Lung (tissue), 12 donors: Measurements from ENCODE around the gene STK24. TPM values are rescaled to one million over a fixed set of nuclear protein-coding genes. Genes with fewer than 3 reads are reported as not detected.

ENCODE experiments used
- ATAC-seq: fragments of 200-7000 bp; cut with Tn5 transposase; one replicate; pipeline ENCODE4 v1.9.1; 2020; ENCODE audit warnings: moderate number of reproducible peaks; ENCODE audit not compliant: insufficient read depth, low FRiP score
- DNase-seq, 3 donors: peaks; one replicate each; pipeline ENCODE4 v3.0.0-alpha.2; 2013 to 2017
- H3K27ac ChIP-seq, 2 donors: one replicate each; pipeline ENCODE4 v1.5.1; 2013; ENCODE audit warnings: mild to moderate bottlenecking in 2 of 2, moderate library complexity in 2 of 2, control low read depth in 1 of 2, inconsistent platforms in 1 of 2, low read depth in 1 of 2, low read length in 1 of 2
- H3K27me3 ChIP-seq, 3 donors: one replicate each; pipeline ENCODE4 v1.5.1; 2013; ENCODE audit warnings: low read length in 2 of 3; ENCODE audit not compliant: control insufficient read depth in 3 of 3, insufficient read depth in 3 of 3
- H3K36me3 ChIP-seq, 4 donors: one replicate each; pipeline ENCODE4 v1.5.1; 2013; ENCODE audit warnings: low read length in 4 of 4, mild to moderate bottlenecking in 1 of 4, moderate library complexity in 1 of 4; ENCODE audit not compliant: control insufficient read depth in 4 of 4, insufficient read depth in 4 of 4
- H3K4me1 ChIP-seq, 5 donors: one replicate each; pipeline ENCODE4 v1.5.1; 2013; ENCODE audit warnings: low read length in 5 of 5, mild to moderate bottlenecking in 2 of 5, moderate library complexity in 1 of 5; ENCODE audit not compliant: control insufficient read depth in 5 of 5, insufficient read depth in 5 of 5
- H3K4me3 ChIP-seq: one replicate; pipeline ENCODE4 v1.5.1; 2013; ENCODE audit warnings: mild to moderate bottlenecking, control low read depth, moderate library complexity
- H3K9ac ChIP-seq, 2 donors: one replicate each; pipeline ENCODE4 v1.5.1; 2013; ENCODE audit warnings: low read length in 2 of 2, control low read depth in 1 of 2; ENCODE audit not compliant: insufficient read depth in 1 of 2
- H3K9me3 ChIP-seq, 4 donors: one replicate each; pipeline ENCODE4 v1.5.1; 2013; ENCODE audit warnings: low read length in 3 of 4, mild to moderate bottlenecking in 1 of 4, moderate library complexity in 1 of 4; ENCODE audit not compliant: control insufficient read depth in 4 of 4, insufficient read depth in 3 of 4
- WGBS, 2 donors: extraction: QIAGEN DNeasy Blood & Tissue Kit; methylation state at CpG; one replicate each; pipeline ENCODE4 v1.1.7; 2013; 5-methylcytosine and 5-hydroxymethylcytosine counted together
- polyA plus RNA-seq, 2 donors: library from polyadenylated mRNA; stranded (reverse); fragments of 200-250 nt; gene quantifications; one replicate each; pipeline ENCODE4 v1.2.1, GENCODE V29; 2013
- total RNA-seq, 2 donors: library from RNA; depleted of rRNA in 1 of 2; stranded (reverse); fragments of >200 nt in 1 of 2; gene quantifications; one replicate each; pipeline ENCODE4 v1.2.1, GENCODE V29; 2014 to 2021
- TF ChIP-seq, protein P1 (sequence below): IDR thresholded peaks from 2 replicates; pipeline ENCODE4 v1.5.1; 2012; ENCODE audit warnings: mild to moderate bottlenecking; ENCODE audit errors: control extremely low read depth, extremely low read depth
- donor health status: control.
- donor health status: control.
- donor health status: Bipolar disorder and iron deficiency.
- donor health status: healthy.
- donor health status: DM: yes; HTN: yes; CAD: no.

Gene STK24
- total and polyA plus RNA-seq, 4 donors, result 38.0 to 102 (median 64.5) TPM

DNA sequence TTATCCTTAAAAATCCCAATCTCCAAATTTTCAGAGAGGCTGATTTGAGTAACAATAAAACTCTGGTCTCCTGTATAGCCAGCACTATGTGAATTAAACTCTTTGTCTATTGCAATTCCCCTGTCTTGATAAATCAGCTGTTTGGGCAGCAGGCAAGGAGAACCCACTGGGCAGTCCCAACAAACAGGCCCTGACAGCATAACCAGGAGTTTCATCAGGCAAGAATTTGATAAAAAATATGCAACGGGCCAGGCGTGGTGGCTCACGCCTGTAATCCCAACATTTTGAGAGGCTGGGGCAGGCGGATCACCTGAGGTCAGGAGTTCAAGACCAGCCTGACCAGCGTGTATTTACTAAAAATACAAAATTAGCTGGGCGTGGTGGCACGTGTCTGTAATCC, 42.1 kb downstream of the STK24 start:
- H3K36me3 ChIP-seq, result peaks cover 0 to 3% (median 0%) of the 10 kb centered on the region in 4 donors
- TF ChIP-seq, protein P1, sequence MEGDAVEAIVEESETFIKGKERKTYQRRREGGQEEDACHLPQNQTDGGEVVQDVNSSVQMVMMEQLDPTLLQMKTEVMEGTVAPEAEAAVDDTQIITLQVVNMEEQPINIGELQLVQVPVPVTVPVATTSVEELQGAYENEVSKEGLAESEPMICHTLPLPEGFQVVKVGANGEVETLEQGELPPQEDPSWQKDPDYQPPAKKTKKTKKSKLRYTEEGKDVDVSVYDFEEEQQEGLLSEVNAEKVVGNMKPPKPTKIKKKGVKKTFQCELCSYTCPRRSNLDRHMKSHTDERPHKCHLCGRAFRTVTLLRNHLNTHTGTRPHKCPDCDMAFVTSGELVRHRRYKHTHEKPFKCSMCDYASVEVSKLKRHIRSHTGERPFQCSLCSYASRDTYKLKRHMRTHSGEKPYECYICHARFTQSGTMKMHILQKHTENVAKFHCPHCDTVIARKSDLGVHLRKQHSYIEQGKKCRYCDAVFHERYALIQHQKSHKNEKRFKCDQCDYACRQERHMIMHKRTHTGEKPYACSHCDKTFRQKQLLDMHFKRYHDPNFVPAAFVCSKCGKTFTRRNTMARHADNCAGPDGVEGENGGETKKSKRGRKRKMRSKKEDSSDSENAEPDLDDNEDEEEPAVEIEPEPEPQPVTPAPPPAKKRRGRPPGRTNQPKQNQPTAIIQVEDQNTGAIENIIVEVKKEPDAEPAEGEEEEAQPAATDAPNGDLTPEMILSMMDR, result no peak
- H3K4me1 ChIP-seq, result peaks cover 0 to 21% (median 9%) of the 10 kb centered on the region in 5 donors
- WGBS, 2 donors, result 86 to 89% methylated on average over 7 of the region's 7 CpGs
- no peak overlapping the region for H3K27ac ChIP-seq
- ATAC-seq (no peak), DNase-seq (no peak)
- peaks cover 0 to 2% (median 0%) of the 10 kb centered on the region in 4 donors for H3K9me3 ChIP-seq
- H3K4me3 ChIP-seq, result no peak overlapping the region
- no peak overlapping the region for H3K9ac ChIP-seq
- H3K27me3 ChIP-seq, result no peaks in the 10 kb centered on the region

DNA sequence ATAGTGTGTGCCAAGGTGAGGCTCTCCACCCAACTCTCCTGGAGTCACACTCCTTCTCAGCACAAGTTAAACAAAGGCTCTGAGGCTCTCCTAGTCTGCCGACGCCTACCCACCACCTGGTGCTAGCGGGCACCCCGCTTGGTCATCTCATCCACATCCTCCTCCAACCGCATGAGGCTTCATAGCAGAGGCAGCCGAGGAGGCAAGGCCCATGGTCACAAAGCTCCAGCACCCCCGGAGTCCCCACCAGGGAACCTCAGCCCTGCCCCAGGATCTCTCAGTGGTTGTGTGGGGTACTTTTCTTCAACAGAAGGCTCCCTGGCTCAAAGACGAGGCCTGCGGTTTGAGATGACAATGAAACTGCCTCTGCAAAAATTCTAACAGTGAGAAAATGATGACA, 43.0 kb downstream of the STK24 start:
- Histone ChIP-seq H3K9ac (no peak overlapping the region), H3K9me3 (peaks cover 0 to 2% (median 0%) of the 10 kb centered on the region in 4 donors), H3K4me1 (peaks cover 1 to 23% (median 13%) of the 10 kb centered on the region in 5 donors), H3K4me3 (no peak overlapping the region), H3K27ac (no peak overlapping the region), H3K27me3 (no peaks in the 10 kb centered on the region), H3K36me3 (peaks cover 0 to 2% (median 0%) of the 10 kb centered on the region in 4 donors)
- 86 to 90% methylated on average over 9 of the region's 9 CpGs for WGBS, 2 donors
- no peak for DNase-seq
- no peak for ATAC-seq
- TF ChIP-seq, protein P1, result no peak

DNA sequence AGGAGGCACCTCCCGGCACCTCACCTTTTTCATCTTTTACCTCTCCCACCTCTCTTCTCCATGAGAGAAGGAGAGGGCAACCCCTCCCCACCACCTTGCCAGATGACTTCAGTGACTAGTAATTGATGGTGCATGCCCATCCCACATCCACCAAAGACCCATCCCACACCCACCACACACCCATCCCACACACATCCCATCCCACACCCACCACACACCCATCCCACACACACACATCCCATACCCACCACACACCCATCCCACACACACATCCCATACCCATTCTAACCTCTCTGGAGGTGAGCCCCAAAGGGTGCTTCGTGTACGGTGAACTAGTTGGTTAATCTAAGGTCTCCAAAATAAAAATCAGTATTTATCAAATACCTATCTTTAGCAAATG, 44.7 kb downstream of the STK24 start:
- 98 to 99% methylated on average over 3 of the region's 3 CpGs for WGBS, 2 donors
- Histone ChIP-seq H3K9me3 (peaks cover 0 to 2% (median 0%) of the 10 kb centered on the region in 4 donors), H3K27ac (no peak overlapping the region), H3K27me3 (no peaks in the 10 kb centered on the region), H3K4me3 (no peak overlapping the region), H3K36me3 (no peaks in the 10 kb centered on the region), H3K9ac (no peak overlapping the region), H3K4me1 (peaks cover 3 to 23% (median 14%) of the 10 kb centered on the region in 5 donors)
- TF ChIP-seq, protein P1, result no peak
- ATAC-seq (no peak), DNase-seq (no peak)

DNA sequence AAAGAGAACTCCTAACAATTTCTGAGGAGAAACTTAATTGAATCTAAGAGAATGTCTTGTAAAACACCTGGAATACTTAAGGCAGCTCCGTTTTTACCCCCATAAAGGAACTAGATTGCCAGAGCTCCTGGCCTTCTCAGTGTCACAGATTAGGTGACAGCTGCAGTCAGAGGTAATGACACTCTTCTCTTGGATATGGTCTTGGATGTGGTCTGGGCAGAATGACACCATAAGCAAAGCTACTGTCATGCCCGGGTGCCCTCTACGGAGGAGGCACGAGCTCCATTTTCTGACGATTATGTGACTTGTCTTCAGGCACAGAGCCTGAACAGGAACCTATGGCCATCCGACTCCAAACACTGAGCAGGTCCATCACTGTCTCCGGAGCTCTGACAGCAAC, 46.7 kb downstream of the STK24 start:
- no peak overlapping the region for H3K9ac ChIP-seq
- no peak for DNase-seq
- no peaks in the 10 kb centered on the region for H3K9me3 ChIP-seq
- H3K4me1 ChIP-seq, result peaks cover 0 to 17% (median 14%) of the 10 kb centered on the region in 5 donors
- H3K4me3 ChIP-seq, result no peak overlapping the region
- no peaks in the 10 kb centered on the region for H3K27me3 ChIP-seq
- ATAC-seq, result no peak
- TF ChIP-seq, protein P1, result no peak
- no peaks in the 10 kb centered on the region for H3K36me3 ChIP-seq
- no peak overlapping the region for H3K27ac ChIP-seq
- WGBS, 2 donors, result 90 to 91% methylated on average over 7 of the region's 7 CpGs
